Measurements from ENCODE around the gene GPR78. TPM values are rescaled to one million over a fixed set of nuclear protein-coding genes. Genes with fewer than 3 reads are reported as not detected.

GPR78 gene
- total and polyA plus RNA-seq, 2 of the 13 experiments (the other 11 are each of a cell fraction or from before 2014, with no cell fraction given) = 0.01 to 0.07 TPM

DNA sequence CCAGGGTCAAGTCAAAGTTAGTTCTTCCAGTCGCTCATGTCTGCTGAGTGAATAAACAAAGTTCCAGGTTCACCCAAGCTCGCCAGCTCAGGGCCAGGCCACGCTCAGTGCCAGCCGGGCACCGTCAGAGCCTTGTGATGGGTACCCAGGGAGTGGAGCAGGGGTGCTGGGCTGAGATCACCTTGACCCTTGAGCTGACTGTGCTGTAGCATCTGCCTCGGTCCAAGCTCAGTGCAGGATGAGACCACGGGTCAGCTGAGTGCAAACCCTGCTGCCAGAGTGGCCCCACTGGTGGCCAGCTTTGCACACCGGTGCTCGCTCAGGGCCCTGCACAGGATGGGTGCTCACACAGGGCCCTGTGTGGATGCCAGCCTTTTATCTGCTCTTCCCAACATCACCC lies 16.7 kb downstream of the GPR78 start (continued):
- TF ChIP-seq, protein P1, sequence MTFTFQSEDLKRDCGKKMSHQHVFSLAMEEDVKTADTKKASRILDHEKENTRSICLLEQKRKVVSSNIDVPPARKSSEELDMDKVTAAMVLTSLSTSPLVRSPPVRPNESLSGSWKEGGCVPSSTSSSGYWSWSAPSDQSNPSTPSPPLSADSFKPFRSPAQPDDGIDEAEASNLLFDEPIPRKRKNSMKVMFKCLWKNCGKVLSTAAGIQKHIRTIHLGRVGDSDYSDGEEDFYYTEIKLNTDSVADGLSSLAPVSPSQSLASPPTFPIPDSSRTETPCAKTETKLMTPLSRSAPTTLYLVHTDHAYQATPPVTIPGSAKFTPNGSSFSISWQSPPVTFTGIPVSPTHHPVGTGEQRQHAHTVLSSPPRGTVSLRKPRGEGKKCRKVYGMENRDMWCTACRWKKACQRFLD (CRISPR knock-in tag; IDR thresholded peaks at IDR 0.05; ENCODE audit: borderline replicate concordance) = no peak

DNA sequence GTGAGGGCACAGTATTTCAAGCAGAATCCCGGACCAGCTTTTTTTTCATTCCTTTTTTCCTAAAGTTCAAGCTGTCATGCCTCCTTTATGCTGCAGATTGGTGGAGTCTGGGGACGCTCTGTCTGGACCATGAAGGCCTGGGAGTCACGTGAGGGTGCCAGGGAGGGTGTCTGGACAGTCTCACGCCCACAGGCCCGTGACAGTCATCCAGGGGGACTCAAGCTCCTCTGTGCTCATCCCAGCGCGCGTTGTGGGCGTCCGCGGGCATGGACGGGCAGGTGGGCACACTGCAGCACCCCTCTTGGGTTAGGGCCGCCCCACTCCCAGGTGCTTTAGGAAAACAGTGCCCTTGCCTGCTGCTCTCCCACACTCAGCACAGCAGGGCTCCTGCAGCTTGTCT lies 17.1 kb downstream of the GPR78 start:
- no TSS peak for BruUV-seq (replicated peaks)
- ATAC-seq (no peak), DNase-seq (ENCODE audit: low spot score) (no peak), FAIRE-seq (no peak)
- Histone ChIP-seq H3K9me3 (ENCODE audit: low read length) (no peaks in the 10 kb centered on the region), H3K4me1 (ENCODE audit: insufficient read depth, low read length) (peaks cover 20% of the 10 kb centered on the region), H3K27ac (ENCODE audit: extremely low read length, insufficient read depth, low read length) (no peak overlapping the region), H3K79me2 (ENCODE audit: insufficient read depth, low read length) (no peaks in the 10 kb centered on the region), H3K36me3 (replicated peaks in 1 of 2; ENCODE audit: control insufficient read depth in 1 of 2, insufficient read depth in 2 of 2, low read length in 2 of 2) (no peaks in the 10 kb centered on the region), H3K27me3 (ENCODE audit: control insufficient read depth in 1 of 2, insufficient read depth in 2 of 2, low read length in 2 of 2) (peaks cover 4 to 40% of the 10 kb centered on the region in 2 experiments; a peak in 4 of 5 replicates), H4K20me1 (ENCODE audit: insufficient read depth, low read length) (peaks cover 5% of the 10 kb centered on the region; the same call in 1 of the 2 replicates), H3K4me2 (ENCODE audit: low read depth, low read length) (no peak overlapping the region), H3K4me3 (replicated peaks in 1 of 3; ENCODE audit: insufficient read depth in 1 of 3, low read depth in 2 of 3, low read length in 3 of 3) (no peak overlapping the region), H3K9ac (ENCODE audit: insufficient read depth, low read depth, low read length) (no peak overlapping the region), H2AFZ (ENCODE audit: low read length) (no peak overlapping the region)
- POLR2A ChIA-PET = no interaction called here
- intact Hi-C loops (cut with micrococcal nuclease; ENCODE audit: unreplicated experiment) (no loop called here), in situ Hi-C loops (cut with HindIII; ENCODE audit: extremely low pct_ligation_motif_present, low pct_unique_long_range_greater_than_20kb) (no loop called here)
- WGBS (ENCODE audit: low lambda C conversion rate) = 39% methylated on average over 10 of the region's 13 CpGs
- CTCF ChIA-PET (ENCODE audit: low intra/inter-chr PET ratio, low total read pairs) = no interaction called here
- TF ChIP-seq ZNF205 (CRISPR knock-in tag; IDR thresholded peaks at IDR 0.05) (no peak), MTF1 (CRISPR knock-in tag; IDR thresholded peaks at IDR 0.05) (no peak), GTF3A (CRISPR knock-in tag; conservative IDR thresholded peaks at IDR 0.05) (no peak), FOXP1 (IDR thresholded peaks at IDR 0.05) (no peak), FOXP1 (CRISPR knock-in tag; IDR thresholded peaks at IDR 0.05) (no peak), KLF12 (CRISPR knock-in tag; IDR thresholded peaks at IDR 0.05; ENCODE audit: borderline replicate concordance) (no peak), YEATS2 (CRISPR knock-in tag; IDR thresholded peaks at IDR 0.05; ENCODE audit: borderline replicate concordance) (no peak), ZNF331 (CRISPR knock-in tag; IDR thresholded peaks at IDR 0.05) (no peak), ZNF10 (CRISPR knock-in tag; IDR thresholded peaks at IDR 0.05; ENCODE audit: borderline replicate concordance, low read depth) (no peak), BRCA1 (CRISPR knock-in tag; IDR thresholded peaks at IDR 0.05) (no peak), MED13 (CRISPR knock-in tag; IDR thresholded peaks at IDR 0.05) (no peak), RFX5 (IDR thresholded peaks at IDR 0.05; ENCODE audit: low read depth, low read length) (no peak), ZNF883 (CRISPR knock-in tag; IDR thresholded peaks at IDR 0.05; ENCODE audit: not compliant biosample characterization) (no peak)
- TF ChIP-seq, protein P2, sequence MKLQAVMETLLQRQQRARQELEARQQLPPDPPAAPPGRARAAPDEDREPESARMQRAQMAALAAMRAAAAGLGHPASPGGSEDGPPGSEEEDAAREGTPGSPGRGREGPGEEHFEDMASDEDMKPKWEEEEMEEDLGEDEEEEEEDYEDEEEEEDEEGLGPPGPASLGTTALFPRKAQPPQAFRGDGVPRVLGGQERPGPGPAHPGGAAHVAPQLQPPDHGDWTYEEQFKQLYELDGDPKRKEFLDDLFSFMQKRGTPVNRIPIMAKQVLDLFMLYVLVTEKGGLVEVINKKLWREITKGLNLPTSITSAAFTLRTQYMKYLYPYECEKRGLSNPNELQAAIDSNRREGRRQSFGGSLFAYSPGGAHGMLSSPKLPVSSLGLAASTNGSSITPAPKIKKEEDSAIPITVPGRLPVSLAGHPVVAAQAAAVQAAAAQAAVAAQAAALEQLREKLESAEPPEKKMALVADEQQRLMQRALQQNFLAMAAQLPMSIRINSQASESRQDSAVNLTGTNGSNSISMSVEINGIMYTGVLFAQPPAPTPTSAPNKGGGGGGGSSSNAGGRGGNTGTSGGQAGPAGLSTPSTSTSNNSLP (IDR thresholded peaks at IDR 0.05; ENCODE audit: low read depth, low read length) = no peak
- TF ChIP-seq, protein P3, sequence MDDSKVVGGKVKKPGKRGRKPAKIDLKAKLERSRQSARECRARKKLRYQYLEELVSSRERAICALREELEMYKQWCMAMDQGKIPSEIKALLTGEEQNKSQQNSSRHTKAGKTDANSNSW (CRISPR knock-in tag; IDR thresholded peaks at IDR 0.05; ENCODE audit: borderline replicate concordance) = no peak
- TF ChIP-seq, protein P4, sequence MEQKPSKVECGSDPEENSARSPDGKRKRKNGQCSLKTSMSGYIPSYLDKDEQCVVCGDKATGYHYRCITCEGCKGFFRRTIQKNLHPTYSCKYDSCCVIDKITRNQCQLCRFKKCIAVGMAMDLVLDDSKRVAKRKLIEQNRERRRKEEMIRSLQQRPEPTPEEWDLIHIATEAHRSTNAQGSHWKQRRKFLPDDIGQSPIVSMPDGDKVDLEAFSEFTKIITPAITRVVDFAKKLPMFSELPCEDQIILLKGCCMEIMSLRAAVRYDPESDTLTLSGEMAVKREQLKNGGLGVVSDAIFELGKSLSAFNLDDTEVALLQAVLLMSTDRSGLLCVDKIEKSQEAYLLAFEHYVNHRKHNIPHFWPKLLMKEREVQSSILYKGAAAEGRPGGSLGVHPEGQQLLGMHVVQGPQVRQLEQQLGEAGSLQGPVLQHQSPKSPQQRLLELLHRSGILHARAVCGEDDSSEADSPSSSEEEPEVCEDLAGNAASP (CRISPR knock-in tag; IDR thresholded peaks at IDR 0.05; ENCODE audit: borderline replicate concordance) = no peak
